ENCODE results near the gene PPM1E. TPM values are rescaled to one million over a fixed set of nuclear protein-coding genes. Genes with fewer than 3 reads are reported as not detected.

Gene PPM1E
- total and polyA plus RNA-seq, 2 experiments from 2014 or later = 0.42 to 0.77 TPM

GRCh38 chr17:59030811-59031210, 275.2 kb downstream of the PPM1E start:
- Histone ChIP-seq H3K4me3 (no peak overlapping the region), H3K4me1 (ENCODE audit: insufficient read depth) (no peaks in the 10 kb centered on the region), H3K9me3 (ENCODE audit: low read depth) (no peaks in the 10 kb centered on the region), H3K27ac (no peak overlapping the region), H2AFZ (no peak overlapping the region), H3K79me2 (no peaks in the 10 kb centered on the region), H3K4me2 (no peak overlapping the region), H4K20me1 (ENCODE audit: insufficient read depth, poor library complexity, severe bottlenecking) (no peaks in the 10 kb centered on the region), H3K27me3 (no peaks in the 10 kb centered on the region), H3K36me3 (replicated peaks; ENCODE audit: insufficient read depth, low read depth) (no peaks in the 10 kb centered on the region), H3K9me2 (replicated peaks; ENCODE audit: insufficient read depth) (no peaks in the 10 kb centered on the region)
- no peak for DNase-seq (ENCODE audit: low spot score)
- TF ChIP-seq EZH2phosphoT487 (IDR thresholded peaks at IDR 0.05; ENCODE audit: low read depth, severe bottlenecking, unreplicated experiment) = no peak
- TF ChIP-seq EZH2 (IDR thresholded peaks at IDR 0.05; ENCODE audit: borderline replicate concordance) = no peak
- TF ChIP-seq, protein P1, sequence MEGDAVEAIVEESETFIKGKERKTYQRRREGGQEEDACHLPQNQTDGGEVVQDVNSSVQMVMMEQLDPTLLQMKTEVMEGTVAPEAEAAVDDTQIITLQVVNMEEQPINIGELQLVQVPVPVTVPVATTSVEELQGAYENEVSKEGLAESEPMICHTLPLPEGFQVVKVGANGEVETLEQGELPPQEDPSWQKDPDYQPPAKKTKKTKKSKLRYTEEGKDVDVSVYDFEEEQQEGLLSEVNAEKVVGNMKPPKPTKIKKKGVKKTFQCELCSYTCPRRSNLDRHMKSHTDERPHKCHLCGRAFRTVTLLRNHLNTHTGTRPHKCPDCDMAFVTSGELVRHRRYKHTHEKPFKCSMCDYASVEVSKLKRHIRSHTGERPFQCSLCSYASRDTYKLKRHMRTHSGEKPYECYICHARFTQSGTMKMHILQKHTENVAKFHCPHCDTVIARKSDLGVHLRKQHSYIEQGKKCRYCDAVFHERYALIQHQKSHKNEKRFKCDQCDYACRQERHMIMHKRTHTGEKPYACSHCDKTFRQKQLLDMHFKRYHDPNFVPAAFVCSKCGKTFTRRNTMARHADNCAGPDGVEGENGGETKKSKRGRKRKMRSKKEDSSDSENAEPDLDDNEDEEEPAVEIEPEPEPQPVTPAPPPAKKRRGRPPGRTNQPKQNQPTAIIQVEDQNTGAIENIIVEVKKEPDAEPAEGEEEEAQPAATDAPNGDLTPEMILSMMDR (IDR thresholded peaks at IDR 0.05; ENCODE audit: poor library complexity) = no peak
- 93% methylated on average over 1 of the region's 1 CpG for WGBS (ENCODE audit: low lambda C conversion rate, missing lambda C conversion rate)

Small RNA genes within 50 kb of the gene (small RNA-seq; reads per million reads assigned to genes)
- gene AC025521.1 (not detected), gene RF00017 (not detected), gene RNU6-518P (not detected)

Other genes with a start within 250 kb of the PPM1E start
- gene MTMR4, start 241.2 kb upstream of the PPM1E start, total RNA-seq = 38.2 and 47.8 TPM in 2 replicates
- gene MTMR4, start 241.2 kb upstream of the PPM1E start, polyA plus RNA-seq = 25.2 and 27.3 TPM in 2 replicates
- 0.04 and 0.07 TPM in 2 replicates for gene TEX14, start 63.8 kb upstream of the PPM1E start, total RNA-seq
- gene TEX14, start 63.8 kb upstream of the PPM1E start, polyA plus RNA-seq = 0.05 TPM in 1 of 2 replicates, not detected in the other
- 16.3 and 19.2 TPM in 2 replicates for gene RAD51C, start 63.3 kb upstream of the PPM1E start, total RNA-seq
- 41.6 and 46.9 TPM in 2 replicates for gene RAD51C, start 63.3 kb upstream of the PPM1E start, polyA plus RNA-seq